Measurements from ENCODE around the gene DMD. TPM values are rescaled to one million over a fixed set of nuclear protein-coding genes. Genes with fewer than 3 reads are reported as not detected.

DMD gene
- total and polyA plus RNA-seq, 4 experiments from 2014 or later, result 0.18 to 0.55 (median 0.19) TPM; not detected in 1

DNA sequence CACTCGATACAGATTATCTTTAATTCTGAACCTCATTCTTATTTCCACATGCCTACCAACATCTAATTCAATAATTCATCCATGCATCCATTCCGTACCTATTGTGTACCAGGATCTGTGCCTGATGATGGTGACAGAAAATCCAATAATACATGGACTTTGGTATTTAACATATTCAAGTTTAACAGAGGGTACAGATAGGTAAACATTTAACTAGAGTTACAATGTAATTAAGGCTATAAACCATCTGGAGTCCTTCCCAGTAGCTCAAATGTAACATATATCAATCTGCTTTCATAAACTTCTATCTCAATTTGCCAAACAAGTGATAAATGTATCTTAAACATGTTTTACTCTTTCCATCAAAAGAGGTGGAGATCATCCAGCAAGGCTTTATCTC is 1578.0 kb downstream of the DMD start:
- no peak overlapping the region for H3K4me3 Mint-ChIP-seq
- H3K36me3 Mint-ChIP-seq, result no peaks in the 10 kb centered on the region
- Histone ChIP-seq H3K27ac (ENCODE audit: low read depth, low read length) (no peak overlapping the region), H3K9me3 (ENCODE audit: control insufficient read depth in 1 of 2, low read length in 2 of 2) (no peaks in the 10 kb centered on the region), H3K27me3 (ENCODE audit: insufficient read depth, low read length) (no peaks in the 10 kb centered on the region), H3K4me1 (ENCODE audit: insufficient read depth, low read length) (no peaks in the 10 kb centered on the region), H3K36me3 (ENCODE audit: insufficient read depth, low read length) (no peaks in the 10 kb centered on the region), H3K4me3 (ENCODE audit: low read length in 2 of 2) (no peak overlapping the region)
- DNase-seq, result no peak
- POLR2A ChIA-PET (ENCODE audit: partially characterized antibody), result no interaction called here
- peaks cover 0 to 1% of the 10 kb centered on the region in 2 donors for H3K27me3 Mint-ChIP-seq
- H3K4me1 Mint-ChIP-seq, result no peaks in the 10 kb centered on the region
- no peak overlapping the region for H3K27ac Mint-ChIP-seq
- no peaks in the 10 kb centered on the region for H3K9me3 Mint-ChIP-seq
- CTCF ChIA-PET (ENCODE audit: partially characterized antibody), result no interaction called here
- intact Hi-C loops (cut with micrococcal nuclease), result no loop called here

DNA sequence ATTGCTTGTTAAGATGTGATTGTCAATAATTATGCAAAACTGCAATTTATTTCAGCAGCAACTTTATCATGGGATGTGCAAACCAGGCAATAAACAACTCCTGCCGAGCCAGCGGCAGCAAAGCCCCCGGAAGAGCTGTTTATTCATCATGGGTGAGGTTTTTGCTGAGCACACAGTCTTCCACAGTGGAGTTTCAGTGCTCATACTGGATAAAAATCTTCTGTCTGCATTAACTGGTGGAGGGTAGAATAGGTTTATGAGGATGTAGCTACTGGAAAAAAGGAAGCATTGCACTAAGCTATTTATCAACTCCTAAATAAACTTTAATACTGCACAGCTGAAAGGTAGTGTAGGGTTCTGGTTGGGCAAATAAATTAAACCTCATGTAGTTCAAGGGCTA is 1582.2 kb downstream of the DMD start:
- Mint-ChIP-seq H3K27ac (no peak overlapping the region), H3K4me1 (no peaks in the 10 kb centered on the region), H3K27me3 (peaks cover 0 to 1% of the 10 kb centered on the region in 2 donors), H3K36me3 (no peaks in the 10 kb centered on the region), H3K9me3 (peaks cover 0 to 1% (median 0%) of the 10 kb centered on the region in 8 donors), H3K4me3 (no peak overlapping the region)
- Histone ChIP-seq H3K9me3 (ENCODE audit: control insufficient read depth in 1 of 2, low read length in 2 of 2) (no peaks in the 10 kb centered on the region), H3K27me3 (ENCODE audit: insufficient read depth, low read length) (no peaks in the 10 kb centered on the region), H3K27ac (ENCODE audit: low read depth, low read length) (no peak overlapping the region), H3K4me3 (ENCODE audit: low read length in 2 of 2) (no peak overlapping the region), H3K4me1 (ENCODE audit: insufficient read depth, low read length) (no peaks in the 10 kb centered on the region), H3K36me3 (ENCODE audit: insufficient read depth, low read length) (no peaks in the 10 kb centered on the region)
- intact Hi-C loops (cut with micrococcal nuclease), result no loop called here
- ChIA-PET CTCF (ENCODE audit: partially characterized antibody) (no interaction called here), POLR2A (ENCODE audit: partially characterized antibody) (no interaction called here)
- DNase-seq, result no peak

DNA sequence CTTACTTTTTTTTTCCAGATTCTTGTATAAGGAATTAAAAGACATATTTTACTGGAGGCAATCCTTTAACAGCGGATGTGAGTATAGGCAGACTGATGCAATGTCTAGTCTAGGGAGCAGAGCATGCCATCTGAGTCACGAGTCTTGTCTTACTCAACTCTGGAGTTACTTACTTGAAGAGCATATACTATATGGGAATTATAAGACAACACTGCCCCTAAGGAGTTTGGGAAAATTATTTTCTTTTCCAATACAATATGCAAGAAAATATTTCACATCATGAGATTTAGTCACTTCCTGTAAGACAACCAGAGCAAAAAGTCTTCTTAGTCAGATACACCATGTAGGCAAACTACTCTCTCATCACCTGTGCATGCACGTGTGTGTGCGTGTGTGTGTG is 1602.2 kb downstream of the DMD start:
- H3K9me3 Mint-ChIP-seq, result peaks cover 0 to 3% (median 0%) of the 10 kb centered on the region in 8 donors
- no peaks in the 10 kb centered on the region for H3K27me3 Mint-ChIP-seq
- Histone ChIP-seq H3K36me3 (ENCODE audit: insufficient read depth, low read length) (no peaks in the 10 kb centered on the region), H3K4me3 (ENCODE audit: low read length in 2 of 2) (no peak overlapping the region), H3K4me1 (ENCODE audit: insufficient read depth, low read length) (no peaks in the 10 kb centered on the region), H3K27ac (ENCODE audit: low read depth, low read length) (no peak overlapping the region), H3K27me3 (ENCODE audit: insufficient read depth, low read length) (no peaks in the 10 kb centered on the region), H3K9me3 (ENCODE audit: control insufficient read depth in 1 of 2, low read length in 2 of 2) (no peaks in the 10 kb centered on the region)
- no peak overlapping the region for H3K27ac Mint-ChIP-seq
- H3K36me3 Mint-ChIP-seq, result no peaks in the 10 kb centered on the region
- intact Hi-C loops (cut with micrococcal nuclease), result no loop called here
- no peaks in the 10 kb centered on the region for H3K4me1 Mint-ChIP-seq
- ChIA-PET POLR2A (ENCODE audit: partially characterized antibody) (no interaction called here), CTCF (ENCODE audit: partially characterized antibody) (no interaction called here)
- no peak for DNase-seq
- no peak overlapping the region for H3K4me3 Mint-ChIP-seq

DNA sequence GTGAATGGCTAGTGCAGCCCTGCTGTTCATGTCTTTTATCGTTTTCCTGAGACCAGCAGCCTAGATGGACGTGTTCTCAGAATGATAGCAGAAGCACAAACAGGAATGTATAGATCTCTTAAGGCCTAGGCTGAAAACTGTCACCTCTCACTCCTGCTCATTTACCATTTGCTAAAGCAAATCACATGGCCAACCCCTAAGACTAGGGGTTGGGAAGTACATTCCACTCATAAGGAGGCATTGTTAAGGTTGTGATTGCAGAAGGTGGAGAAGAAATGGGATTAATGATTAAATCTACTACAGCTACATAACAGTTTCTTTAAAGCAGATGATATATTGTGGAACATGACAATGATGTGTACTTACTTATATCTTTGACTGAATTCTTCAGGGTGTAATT is 1602.7 kb downstream of the DMD start:
- ChIA-PET CTCF (ENCODE audit: partially characterized antibody) (no interaction called here), POLR2A (ENCODE audit: partially characterized antibody) (no interaction called here)
- Histone ChIP-seq H3K27ac (ENCODE audit: low read depth, low read length) (no peak overlapping the region), H3K9me3 (ENCODE audit: control insufficient read depth in 1 of 2, low read length in 2 of 2) (no peaks in the 10 kb centered on the region), H3K4me1 (ENCODE audit: insufficient read depth, low read length) (no peaks in the 10 kb centered on the region), H3K36me3 (ENCODE audit: insufficient read depth, low read length) (no peaks in the 10 kb centered on the region), H3K4me3 (ENCODE audit: low read length in 2 of 2) (no peak overlapping the region), H3K27me3 (ENCODE audit: insufficient read depth, low read length) (no peaks in the 10 kb centered on the region)
- Mint-ChIP-seq H3K4me1 (no peaks in the 10 kb centered on the region), H3K27me3 (no peaks in the 10 kb centered on the region), H3K27ac (no peak overlapping the region), H3K9me3 (peaks cover 0 to 3% (median 0%) of the 10 kb centered on the region in 8 donors), H3K4me3 (no peak overlapping the region), H3K36me3 (no peaks in the 10 kb centered on the region)
- intact Hi-C loops (cut with micrococcal nuclease), result no loop called here
- no peak for DNase-seq

DNA sequence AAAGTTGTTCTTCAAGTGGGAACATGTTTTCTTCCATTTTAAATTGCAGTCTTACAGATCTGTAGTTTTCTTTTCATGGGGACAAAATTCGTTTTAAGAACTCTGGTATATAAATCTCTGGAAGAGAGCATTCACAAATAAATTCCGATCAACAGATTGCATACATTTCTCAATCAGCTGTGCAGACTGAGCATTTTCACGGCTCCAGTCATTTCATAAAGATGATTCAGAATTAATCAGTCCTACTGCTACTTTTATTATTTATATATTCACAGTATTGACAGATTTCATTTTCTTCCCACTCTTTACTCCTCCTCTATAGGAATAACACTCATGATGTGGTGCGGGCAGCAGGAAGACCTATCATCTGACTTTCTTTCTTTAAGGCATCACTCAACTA is 1604.6 kb downstream of the DMD start:
- POLR2A ChIA-PET (ENCODE audit: partially characterized antibody), result no interaction called here
- CTCF ChIA-PET (ENCODE audit: partially characterized antibody), result no interaction called here
- H3K4me3 ChIP-seq (ENCODE audit: low read length in 2 of 2), result no peak overlapping the region
- intact Hi-C loops (cut with micrococcal nuclease), result no loop called here
- no peaks in the 10 kb centered on the region for H3K4me1 ChIP-seq (ENCODE audit: insufficient read depth, low read length)
- Mint-ChIP-seq H3K4me1 (no peaks in the 10 kb centered on the region), H3K27ac (no peak overlapping the region), H3K36me3 (no peaks in the 10 kb centered on the region), H3K27me3 (no peaks in the 10 kb centered on the region), H3K9me3 (peaks cover 0 to 4% (median 0%) of the 10 kb centered on the region in 8 donors), H3K4me3 (no peak overlapping the region)
- no peak for DNase-seq
- no peaks in the 10 kb centered on the region for H3K9me3 ChIP-seq (ENCODE audit: control insufficient read depth in 1 of 2, low read length in 2 of 2)
- H3K27me3 ChIP-seq (ENCODE audit: insufficient read depth, low read length), result no peaks in the 10 kb centered on the region
- H3K36me3 ChIP-seq (ENCODE audit: insufficient read depth, low read length), result no peaks in the 10 kb centered on the region
- no peak overlapping the region for H3K27ac ChIP-seq (ENCODE audit: low read depth, low read length)

DNA sequence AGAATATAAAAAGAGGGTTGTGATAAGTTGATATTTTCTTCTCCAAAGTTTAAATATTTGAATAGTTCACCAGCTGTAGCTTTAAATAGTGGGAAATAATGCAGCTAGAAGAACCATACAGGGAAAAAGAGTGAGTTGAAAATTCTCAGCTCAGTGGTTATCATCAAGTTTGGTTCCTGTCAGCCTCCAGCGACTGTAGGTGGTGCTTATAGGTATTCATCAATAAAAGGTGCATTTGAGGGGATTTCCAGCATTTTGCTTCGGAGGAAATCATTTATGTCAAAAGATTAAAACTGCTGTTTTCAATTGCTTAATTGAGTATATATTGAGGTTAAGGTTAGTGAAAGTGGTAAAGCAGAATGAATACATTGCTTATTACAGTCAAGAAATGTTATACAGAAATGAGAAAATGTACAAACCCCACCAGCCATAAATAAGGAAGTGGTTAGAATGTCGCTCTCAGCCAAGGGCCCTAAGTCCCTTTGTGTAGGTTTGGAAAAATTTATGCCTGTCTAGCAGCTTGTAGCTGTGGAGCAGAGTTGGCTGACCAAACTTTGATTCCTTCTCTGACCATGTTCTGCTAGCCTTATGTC is 1606.6 kb downstream of the DMD start:
- Mint-ChIP-seq H3K4me1 (no peaks in the 10 kb centered on the region), H3K27ac (no peak overlapping the region), H3K4me3 (no peak overlapping the region), H3K9me3 (peaks cover 0 to 4% (median 0%) of the 10 kb centered on the region in 8 donors), H3K36me3 (no peaks in the 10 kb centered on the region), H3K27me3 (no peaks in the 10 kb centered on the region)
- DNase-seq, result no peak
- no peak overlapping the region for H3K27ac ChIP-seq (ENCODE audit: low read depth, low read length)
- H3K27me3 ChIP-seq (ENCODE audit: insufficient read depth, low read length), result no peaks in the 10 kb centered on the region
- H3K4me1 ChIP-seq (ENCODE audit: insufficient read depth, low read length), result no peaks in the 10 kb centered on the region
- no peak overlapping the region for H3K4me3 ChIP-seq (ENCODE audit: low read length in 2 of 2)
- H3K36me3 ChIP-seq (ENCODE audit: insufficient read depth, low read length), result no peaks in the 10 kb centered on the region
- intact Hi-C loops (cut with micrococcal nuclease), result no loop called here
- H3K9me3 ChIP-seq (ENCODE audit: control insufficient read depth in 1 of 2, low read length in 2 of 2), result no peaks in the 10 kb centered on the region
- ChIA-PET POLR2A (ENCODE audit: partially characterized antibody) (no interaction called here), CTCF (ENCODE audit: partially characterized antibody) (no interaction called here)

DNA sequence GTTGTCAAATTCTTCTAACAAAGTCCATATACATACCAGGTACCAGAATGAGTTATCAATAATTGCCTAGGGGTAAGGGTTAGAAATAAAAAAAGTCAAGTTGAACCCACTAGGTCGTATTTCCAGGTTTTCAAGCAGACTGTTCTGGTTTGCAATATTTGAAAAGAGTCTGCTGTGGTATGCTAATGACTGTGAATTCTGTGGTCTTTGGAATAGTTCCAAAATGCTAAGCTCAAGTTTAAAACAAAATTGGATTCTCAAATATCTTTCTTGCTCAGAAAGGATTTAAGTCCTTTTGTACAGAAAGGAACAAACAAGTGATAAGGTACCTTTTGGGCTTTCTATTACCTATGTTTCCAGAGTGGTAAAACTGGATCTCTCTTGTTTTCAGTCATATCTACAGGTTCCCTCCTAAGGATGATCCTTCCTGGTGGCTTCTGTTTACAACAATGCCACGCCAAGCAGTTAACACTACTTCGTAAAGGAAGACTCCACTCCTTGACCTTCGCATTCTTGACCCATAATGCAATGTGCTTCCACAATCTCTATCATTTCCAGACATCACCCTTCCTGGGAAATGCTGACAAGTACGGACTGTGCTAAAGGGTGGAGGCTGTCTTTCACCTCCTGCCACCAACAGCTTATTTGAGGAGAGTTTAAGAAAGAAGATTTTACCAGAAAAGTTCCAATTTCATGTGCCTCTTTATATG is 1607.8 kb downstream of the DMD start:
- Mint-ChIP-seq H3K9me3 (peaks cover 0 to 4% (median 0%) of the 10 kb centered on the region in 8 donors), H3K27ac (no peak overlapping the region), H3K4me1 (no peaks in the 10 kb centered on the region), H3K27me3 (no peaks in the 10 kb centered on the region), H3K36me3 (no peaks in the 10 kb centered on the region), H3K4me3 (no peak overlapping the region)
- ChIA-PET CTCF (ENCODE audit: partially characterized antibody) (no interaction called here), POLR2A (ENCODE audit: partially characterized antibody) (no interaction called here)
- no peaks in the 10 kb centered on the region for H3K9me3 ChIP-seq (ENCODE audit: control insufficient read depth in 1 of 2, low read length in 2 of 2)
- no peak overlapping the region for H3K4me3 ChIP-seq (ENCODE audit: low read length in 2 of 2)
- H3K36me3 ChIP-seq (ENCODE audit: insufficient read depth, low read length), result no peaks in the 10 kb centered on the region
- no peak overlapping the region for H3K27ac ChIP-seq (ENCODE audit: low read depth, low read length)
- DNase-seq, result no peak
- H3K4me1 ChIP-seq (ENCODE audit: insufficient read depth, low read length), result no peaks in the 10 kb centered on the region
- no peaks in the 10 kb centered on the region for H3K27me3 ChIP-seq (ENCODE audit: insufficient read depth, low read length)
- intact Hi-C loops (cut with micrococcal nuclease), result no loop called here
